ENCODE measurements around the gene RECK.

DNA sequence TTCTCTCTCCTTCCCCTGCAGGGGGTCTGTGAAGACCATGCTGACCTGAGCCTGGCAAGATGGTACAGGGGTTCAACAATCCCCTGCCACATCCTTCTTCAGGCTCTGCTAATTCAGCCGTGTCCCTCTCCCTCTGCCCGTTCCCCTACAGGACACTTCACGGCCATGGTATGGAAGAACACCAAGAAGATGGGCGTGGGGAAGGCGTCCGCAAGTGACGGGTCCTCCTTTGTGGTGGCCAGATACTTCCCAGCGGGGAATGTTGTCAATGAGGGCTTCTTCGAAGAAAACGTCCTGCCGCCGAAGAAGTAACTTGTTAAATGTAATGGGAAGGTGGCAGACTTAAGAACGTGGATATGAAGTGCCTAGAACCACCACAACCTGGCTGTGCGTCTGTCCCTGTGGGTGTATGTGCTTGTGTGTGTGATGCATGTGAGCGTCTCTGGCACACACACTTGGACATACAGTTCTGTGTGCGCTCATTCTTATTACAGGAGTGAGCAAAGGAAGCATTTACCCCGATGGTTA lies 125.6 kb downstream of the RECK start:
- TF ChIP-seq, protein P1, sequence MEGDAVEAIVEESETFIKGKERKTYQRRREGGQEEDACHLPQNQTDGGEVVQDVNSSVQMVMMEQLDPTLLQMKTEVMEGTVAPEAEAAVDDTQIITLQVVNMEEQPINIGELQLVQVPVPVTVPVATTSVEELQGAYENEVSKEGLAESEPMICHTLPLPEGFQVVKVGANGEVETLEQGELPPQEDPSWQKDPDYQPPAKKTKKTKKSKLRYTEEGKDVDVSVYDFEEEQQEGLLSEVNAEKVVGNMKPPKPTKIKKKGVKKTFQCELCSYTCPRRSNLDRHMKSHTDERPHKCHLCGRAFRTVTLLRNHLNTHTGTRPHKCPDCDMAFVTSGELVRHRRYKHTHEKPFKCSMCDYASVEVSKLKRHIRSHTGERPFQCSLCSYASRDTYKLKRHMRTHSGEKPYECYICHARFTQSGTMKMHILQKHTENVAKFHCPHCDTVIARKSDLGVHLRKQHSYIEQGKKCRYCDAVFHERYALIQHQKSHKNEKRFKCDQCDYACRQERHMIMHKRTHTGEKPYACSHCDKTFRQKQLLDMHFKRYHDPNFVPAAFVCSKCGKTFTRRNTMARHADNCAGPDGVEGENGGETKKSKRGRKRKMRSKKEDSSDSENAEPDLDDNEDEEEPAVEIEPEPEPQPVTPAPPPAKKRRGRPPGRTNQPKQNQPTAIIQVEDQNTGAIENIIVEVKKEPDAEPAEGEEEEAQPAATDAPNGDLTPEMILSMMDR (conservative IDR thresholded peaks at IDR 0.05 in 1 of 2, IDR thresholded peaks at IDR 0.05 in 1 of 2; ENCODE audit: low read depth in 1 of 2, low read length in 2 of 2) = no peak
- no peak for TF ChIP-seq EZH2 (IDR thresholded peaks at IDR 0.05; ENCODE audit: low read length, missing control alignments)
